Astrocyte (in vitro differentiated cells and primary cell): Measurements from ENCODE around the gene GABARAP. TPM values are rescaled to one million over a fixed set of nuclear protein-coding genes. Genes with fewer than 3 reads are reported as not detected.
"Not testable (repeated sequence)": the region's sequence is repeated elsewhere in the genome, so short reads cannot be mapped to it uniquely, and the experiment has no call there.

Source experiments
- DNase-seq: peaks from one replicate; pipeline ENCODE4 v3.0.0-alpha.2; 2010; ENCODE audit warnings: low read depth
- FAIRE-seq: peaks from 2 replicates; lab custom pipeline; 2011; peaks lifted over from hg19 to GRCh38; lab: Jason Lieb, UNC
- H2AFZ ChIP-seq: 2 replicates; pipeline ENCODE4 v1.6.0; 2012; ENCODE audit warnings: low read depth, low read length, inconsistent platforms
- H3K27ac ChIP-seq: 2 replicates; pipeline ENCODE4 v1.5.1; 2011; ENCODE audit warnings: low read depth, low read length, inconsistent platforms
- H3K27me3 ChIP-seq: 2 replicates; pipeline ENCODE4 v1.6.0; 2011; ENCODE audit warnings: low read length, inconsistent platforms; ENCODE audit not compliant: insufficient read depth
- H3K36me3 ChIP-seq: 2 replicates; pipeline ENCODE4 v1.5.1; 2011; ENCODE audit warnings: low read length, inconsistent platforms; ENCODE audit not compliant: insufficient read depth
- H3K4me1 ChIP-seq: 2 replicates; pipeline ENCODE4 v1.5.1; 2011; ENCODE audit warnings: low read length, inconsistent platforms; ENCODE audit not compliant: insufficient read depth
- H3K4me2 ChIP-seq: 2 replicates; pipeline ENCODE4 v1.6.0; 2012; ENCODE audit warnings: low read length, inconsistent platforms
- H3K4me3 ChIP-seq: 2 replicates; pipeline ENCODE4 v1.5.1; 2011; ENCODE audit warnings: low read depth, mild to moderate bottlenecking, low read length, inconsistent platforms; ENCODE audit not compliant: insufficient read depth
- H3K79me2 ChIP-seq: 2 replicates; pipeline ENCODE4 v1.6.0; 2012; ENCODE audit warnings: mild to moderate bottlenecking, low read length, inconsistent platforms; ENCODE audit not compliant: insufficient read depth
- H3K9ac ChIP-seq: 2 replicates; pipeline ENCODE4 v1.6.0; 2012; ENCODE audit warnings: mild to moderate bottlenecking, low read length, inconsistent platforms
- H3K9me3 ChIP-seq: 2 replicates; pipeline ENCODE4 v1.5.1; 2012; ENCODE audit warnings: low read depth, mild to moderate bottlenecking, low read length, inconsistent platforms; ENCODE audit not compliant: insufficient read depth
- H4K20me1 ChIP-seq: 2 replicates; pipeline ENCODE4 v1.6.0; 2012; ENCODE audit warnings: low read length, inconsistent platforms; ENCODE audit not compliant: insufficient read depth
- H3K27ac Mint-ChIP-seq: one replicate; pipeline ENCODE4 v1.8.0; 2021; ENCODE audit warnings: mild to moderate bottlenecking, mixed read lengths; ENCODE audit not compliant: unreplicated experiment
- H3K27me3 Mint-ChIP-seq: one replicate; pipeline ENCODE4 v1.8.0; 2021; ENCODE audit warnings: low read depth, mixed read lengths; ENCODE audit not compliant: unreplicated experiment
- H3K36me3 Mint-ChIP-seq: one replicate; pipeline ENCODE4 v1.8.0; 2021; ENCODE audit warnings: low read depth, mixed read lengths; ENCODE audit not compliant: unreplicated experiment
- H3K4me1 Mint-ChIP-seq: one replicate; pipeline ENCODE4 v1.8.0; 2021; ENCODE audit warnings: low read depth, mixed read lengths; ENCODE audit not compliant: unreplicated experiment
- H3K4me3 Mint-ChIP-seq: one replicate; pipeline ENCODE4 v1.8.0; 2021; ENCODE audit warnings: mild to moderate bottlenecking, moderate library complexity, mixed read lengths; ENCODE audit not compliant: unreplicated experiment
- H3K9me3 Mint-ChIP-seq: one replicate; pipeline ENCODE4 v1.8.0; 2021; ENCODE audit warnings: mild to moderate bottlenecking, mixed read lengths; ENCODE audit not compliant: unreplicated experiment
- EZH2 ChIP-seq: IDR thresholded peaks from 2 replicates; pipeline ENCODE4 v1.6.1; 2012; ENCODE audit warnings: mild to moderate bottlenecking, low read length, inconsistent platforms; ENCODE audit not compliant: insufficient read depth
- total RNA-seq: library from RNA; stranded (reverse); gene quantifications from 2 replicates; pipeline ENCODE4 v1.2.1, GENCODE V29; 2021
- TF ChIP-seq, protein P1 (sequence below): IDR thresholded peaks from 2 replicates; pipeline ENCODE4 v1.5.1; 2011; ENCODE audit warnings: low read depth, mild to moderate bottlenecking, inconsistent platforms, low read length, moderate library complexity; ENCODE audit not compliant: insufficient read depth

The GABARAP gene
- total RNA-seq, 1 donor from 2014 or later, result 434 TPM

DNA sequence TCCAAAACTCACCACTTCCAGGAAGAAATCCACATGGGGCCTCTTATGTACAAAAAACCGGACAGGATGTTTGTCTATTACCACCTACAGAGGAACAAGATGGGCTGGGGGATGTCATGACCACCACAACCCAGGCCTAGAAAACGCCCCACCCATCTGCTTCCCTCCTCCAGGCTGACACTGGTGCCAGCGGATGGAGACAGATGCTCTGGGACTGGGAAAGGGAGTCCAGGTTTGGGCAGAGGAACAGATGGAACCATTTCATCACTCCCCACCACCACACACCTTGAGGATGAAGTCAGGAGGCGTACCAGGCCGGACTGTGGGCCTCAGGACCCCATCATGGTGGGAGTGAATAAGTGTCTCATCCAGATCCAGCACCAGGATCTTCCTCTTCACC lies 4.5 kb upstream of the GABARAP start:
- Mint-ChIP-seq H3K27me3 (no peaks in the 10 kb centered on the region), H3K4me3 (peak overlapping the region; percentile 45), H3K9me3 (no peaks in the 10 kb centered on the region), H3K4me1 (peaks cover 18% of the 10 kb centered on the region), H3K27ac (no peak overlapping the region), H3K36me3 (peaks cover 7% of the 10 kb centered on the region)
- Histone ChIP-seq H3K79me2 (peaks cover 67% of the 10 kb centered on the region), H3K9me3 (no peaks in the 10 kb centered on the region), H2AFZ (no peak overlapping the region), H3K4me3 (no peak overlapping the region), H3K9ac (peak overlapping the region; percentile 12), H3K4me1 (peaks cover 10% of the 10 kb centered on the region), H3K27ac (no peak overlapping the region), H3K36me3 (peaks cover 16% of the 10 kb centered on the region), H3K4me2 (no peak overlapping the region), H4K20me1 (peaks cover 32% of the 10 kb centered on the region), H3K27me3 (no peaks in the 10 kb centered on the region)
- FAIRE-seq (no peak), DNase-seq (no peak)
- TF ChIP-seq EZH2, result no peak
- TF ChIP-seq, protein P1, sequence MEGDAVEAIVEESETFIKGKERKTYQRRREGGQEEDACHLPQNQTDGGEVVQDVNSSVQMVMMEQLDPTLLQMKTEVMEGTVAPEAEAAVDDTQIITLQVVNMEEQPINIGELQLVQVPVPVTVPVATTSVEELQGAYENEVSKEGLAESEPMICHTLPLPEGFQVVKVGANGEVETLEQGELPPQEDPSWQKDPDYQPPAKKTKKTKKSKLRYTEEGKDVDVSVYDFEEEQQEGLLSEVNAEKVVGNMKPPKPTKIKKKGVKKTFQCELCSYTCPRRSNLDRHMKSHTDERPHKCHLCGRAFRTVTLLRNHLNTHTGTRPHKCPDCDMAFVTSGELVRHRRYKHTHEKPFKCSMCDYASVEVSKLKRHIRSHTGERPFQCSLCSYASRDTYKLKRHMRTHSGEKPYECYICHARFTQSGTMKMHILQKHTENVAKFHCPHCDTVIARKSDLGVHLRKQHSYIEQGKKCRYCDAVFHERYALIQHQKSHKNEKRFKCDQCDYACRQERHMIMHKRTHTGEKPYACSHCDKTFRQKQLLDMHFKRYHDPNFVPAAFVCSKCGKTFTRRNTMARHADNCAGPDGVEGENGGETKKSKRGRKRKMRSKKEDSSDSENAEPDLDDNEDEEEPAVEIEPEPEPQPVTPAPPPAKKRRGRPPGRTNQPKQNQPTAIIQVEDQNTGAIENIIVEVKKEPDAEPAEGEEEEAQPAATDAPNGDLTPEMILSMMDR, result no peak

- H3K9me3 Mint-ChIP-seq, H3K27ac Mint-ChIP-seq, H3K27me3 Mint-ChIP-seq, DNase-seq, H2AFZ ChIP-seq, H3K4me2 ChIP-seq, H3K36me3 Mint-ChIP-seq, H3K27me3 ChIP-seq, H3K4me3 ChIP-seq, H3K9ac ChIP-seq, H3K27ac ChIP-seq, H3K9me3 ChIP-seq, FAIRE-seq: not testable (repeated sequence)
- peaks cover 20% of the 10 kb centered on the region for H4K20me1 ChIP-seq
- H3K36me3 ChIP-seq, result peaks cover 26% of the 10 kb centered on the region
- peak overlapping the region; percentile 94 for H3K4me3 Mint-ChIP-seq
- H3K4me1 ChIP-seq, result peaks cover 18% of the 10 kb centered on the region
- peaks cover 67% of the 10 kb centered on the region for H3K79me2 ChIP-seq
- peaks cover 17% of the 10 kb centered on the region for H3K4me1 Mint-ChIP-seq
These were observed 1.6 kb upstream of the GABARAP start for GRCh38 chr17:7243838-7244237.

DNA sequence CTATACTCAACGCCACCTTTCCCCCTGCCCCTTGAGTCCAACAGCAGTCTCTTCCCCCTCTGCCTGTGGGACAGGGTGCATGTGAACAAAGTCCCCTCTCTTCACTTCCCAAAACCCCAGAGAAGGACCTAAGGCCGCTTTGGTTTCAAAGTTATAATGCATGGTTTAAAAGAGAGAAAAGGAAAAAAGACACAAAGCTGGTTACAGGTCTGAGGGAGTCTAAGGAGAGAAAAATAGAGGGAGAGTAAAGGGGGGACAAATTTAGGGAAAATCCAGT lies 1.1 kb upstream of the GABARAP start:
- H3K9me3 ChIP-seq, result no peaks in the 10 kb centered on the region
- H2AFZ ChIP-seq, result peak overlapping the region; percentile 14
- Mint-ChIP-seq H3K4me3 (peak overlapping the region; percentile 94), H3K9me3 (no peaks in the 10 kb centered on the region), H3K4me1 (peaks cover 12% of the 10 kb centered on the region), H3K36me3 (peaks cover 7% of the 10 kb centered on the region), H3K27ac (peak overlapping the region; percentile 77), H3K27me3 (no peaks in the 10 kb centered on the region)
- H3K9ac ChIP-seq, result peak overlapping the region; percentile 99
- TF ChIP-seq EZH2, result no peak
- TF ChIP-seq, protein P1, result no peak
- FAIRE-seq (no peak), DNase-seq (no peak)
- peak overlapping the region; percentile 99 for H3K4me2 ChIP-seq
- H3K79me2 ChIP-seq, result peaks cover 67% of the 10 kb centered on the region
- H3K27me3 ChIP-seq, result no peaks in the 10 kb centered on the region
- peaks cover 16% of the 10 kb centered on the region for H4K20me1 ChIP-seq
- H3K36me3 ChIP-seq, result peaks cover 26% of the 10 kb centered on the region
- peak overlapping the region; percentile 92 for H3K4me3 ChIP-seq
- peaks cover 18% of the 10 kb centered on the region for H3K4me1 ChIP-seq
- peak overlapping the region; percentile 98 for H3K27ac ChIP-seq
